ENCODE measurements around the gene FAIM.
A peak's percentile ranks its signal among the peaks of the same experiment; 100 is the strongest.
"Not testable (repeated sequence)": the region's sequence is repeated elsewhere in the genome, so short reads cannot be mapped to it uniquely, and the experiment has no call there.

FAIM gene, protein sequence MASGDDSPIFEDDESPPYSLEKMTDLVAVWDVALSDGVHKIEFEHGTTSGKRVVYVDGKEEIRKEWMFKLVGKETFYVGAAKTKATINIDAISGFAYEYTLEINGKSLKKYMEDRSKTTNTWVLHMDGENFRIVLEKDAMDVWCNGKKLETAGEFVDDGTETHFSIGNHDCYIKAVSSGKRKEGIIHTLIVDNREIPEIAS

DNA sequence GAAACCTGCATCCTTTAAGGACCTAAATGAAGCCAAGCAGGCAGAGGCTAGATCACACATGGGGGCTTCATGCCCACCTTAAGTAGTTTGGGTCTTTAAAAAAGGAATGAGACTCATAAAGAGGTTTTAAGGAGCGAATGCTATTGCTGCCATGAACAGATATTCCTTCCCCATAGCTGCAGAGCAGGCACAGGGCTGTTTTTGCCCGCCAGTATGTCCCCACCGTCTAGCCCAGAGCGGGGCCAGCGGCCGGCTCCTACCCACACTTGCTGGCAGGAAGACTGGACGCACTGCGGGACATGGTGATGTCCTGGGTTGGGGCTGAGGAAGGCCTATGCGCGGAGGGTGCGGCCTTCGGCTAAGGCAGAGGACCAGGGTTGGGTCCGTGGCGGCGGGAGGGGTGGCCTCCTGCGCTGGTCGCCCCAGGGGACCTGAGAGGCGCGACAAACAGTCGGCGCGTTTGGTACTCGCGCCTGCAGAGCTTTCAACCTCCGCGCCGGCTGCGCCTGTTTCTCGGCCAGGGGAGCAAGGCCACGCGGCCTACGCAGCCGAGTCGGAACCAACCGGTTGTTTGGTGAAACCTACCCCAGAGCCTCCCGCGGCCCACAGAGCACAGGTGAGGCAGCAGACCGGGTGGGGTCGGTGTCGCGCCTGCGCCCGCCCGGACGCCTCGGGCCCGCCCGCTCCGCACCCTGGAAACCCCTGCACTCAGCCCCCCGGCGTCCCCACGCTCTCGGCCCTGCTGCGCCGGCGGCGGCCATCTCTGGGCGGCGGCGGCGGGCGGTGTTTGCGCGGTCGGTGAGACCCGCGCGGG, at the start of gene FAIM:
TSS of gene FAIM (plus strand) at position 450 of the 814 bp plus-strand sequence. CDS start 10,956 bp downstream, outside the sequence.
- DNase-seq (ENCODE audit: low read depth in 2 of 2): peak; percentile 42 to 43

DNA sequence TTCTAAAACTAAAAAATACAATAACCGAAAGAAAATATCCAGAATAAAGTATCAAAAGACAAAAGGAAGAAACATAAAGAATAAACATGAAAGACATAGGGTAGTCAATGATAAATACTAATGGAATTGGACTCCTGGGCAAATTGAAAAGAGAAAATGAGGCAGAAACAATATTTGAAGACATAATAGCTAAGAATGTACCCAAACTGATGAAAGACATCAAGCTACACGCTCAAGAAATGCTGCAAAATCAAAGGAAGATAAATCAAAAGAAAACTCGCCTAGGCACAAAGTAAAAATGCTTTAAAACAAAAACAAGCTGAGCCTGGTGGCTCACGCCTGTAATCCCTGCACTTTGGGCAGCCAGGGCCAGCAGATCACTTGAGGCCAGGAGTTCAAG, 49.4 kb upstream of the FAIM start:
- no peak for DNase-seq (ENCODE audit: low read depth in 2 of 2)

DNA sequence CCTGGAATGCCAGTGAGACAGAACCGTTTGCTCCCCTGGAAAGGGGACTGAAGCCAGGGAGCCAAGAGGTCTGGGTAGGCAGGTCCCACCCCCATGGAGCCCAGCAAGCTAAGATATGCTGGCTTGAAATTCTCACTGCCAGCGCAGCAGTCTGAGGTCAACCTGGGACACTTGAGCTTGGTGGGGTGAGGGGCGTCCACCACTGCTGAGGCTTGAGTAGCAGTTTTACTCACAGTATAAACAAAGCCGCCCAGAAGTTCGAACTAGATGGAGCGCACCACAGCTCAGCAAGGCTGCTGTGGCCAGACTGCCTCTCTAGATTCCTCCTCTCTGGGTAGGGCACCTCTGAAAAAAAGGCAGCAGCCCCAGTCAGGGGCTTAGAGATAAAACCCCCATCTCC, 48.1 kb upstream of the FAIM start:
- no peak for DNase-seq (ENCODE audit: low read depth in 2 of 2)

DNA sequence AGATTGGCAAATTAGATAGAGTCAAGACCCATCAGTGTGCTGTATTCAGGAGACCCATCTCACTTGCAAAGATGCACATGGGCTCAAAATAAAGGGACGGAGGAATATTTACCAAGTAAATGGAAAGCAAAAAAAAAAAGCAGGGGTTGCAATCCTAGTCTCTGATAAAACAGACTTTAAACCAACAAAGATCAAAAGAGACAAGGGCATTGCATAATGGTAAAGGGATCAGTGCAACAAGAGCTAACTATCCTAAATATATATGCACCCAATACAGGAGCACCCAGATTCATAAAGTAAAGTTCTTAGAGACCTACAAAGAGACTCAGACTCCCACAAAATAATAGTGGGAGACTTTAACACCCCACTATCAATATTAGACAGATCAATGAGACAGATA, 45.7 kb upstream of the FAIM start:
- DNase-seq (ENCODE audit: low read depth in 2 of 2): not testable (repeated sequence)

DNA sequence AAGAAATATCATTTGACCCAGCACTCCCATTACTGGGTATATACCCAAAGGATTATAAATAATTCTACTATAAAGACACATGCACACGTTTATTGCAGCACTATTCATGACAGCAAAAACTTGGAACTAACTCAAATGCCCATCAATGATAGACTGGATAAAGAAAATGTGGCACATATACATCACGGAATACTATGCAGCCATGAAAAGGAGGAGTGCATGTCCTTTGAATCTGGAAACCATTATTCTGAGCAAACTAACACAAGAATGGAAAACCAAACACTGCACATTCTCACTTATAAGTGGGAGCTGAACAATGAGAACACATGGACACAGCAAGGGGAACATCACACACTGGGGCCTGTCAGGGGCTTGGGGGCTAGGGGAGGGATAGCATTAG, 42.3 kb upstream of the FAIM start:
- DNase-seq (ENCODE audit: low read depth in 2 of 2): not testable (repeated sequence)

DNA sequence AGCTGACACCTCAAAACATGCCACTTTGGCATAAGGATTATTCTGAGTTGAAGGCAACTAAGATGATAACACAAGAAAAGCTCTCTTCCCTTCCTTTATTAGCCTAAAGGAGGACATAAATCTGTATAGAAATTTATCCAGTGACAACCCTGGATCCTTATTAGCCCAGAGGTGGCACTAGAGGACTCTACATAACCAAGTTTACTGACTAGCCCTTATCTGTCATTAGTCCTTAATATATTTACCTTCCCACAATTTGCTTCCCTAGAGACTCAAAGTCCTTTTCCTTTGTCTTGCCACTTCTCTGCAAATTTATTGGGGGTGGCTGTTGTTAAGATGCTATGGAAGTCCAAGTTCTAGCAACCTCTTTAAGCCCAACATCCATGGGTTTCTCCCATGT, 41.2 kb upstream of the FAIM start:
- no peak for DNase-seq (ENCODE audit: low read depth in 2 of 2)

DNA sequence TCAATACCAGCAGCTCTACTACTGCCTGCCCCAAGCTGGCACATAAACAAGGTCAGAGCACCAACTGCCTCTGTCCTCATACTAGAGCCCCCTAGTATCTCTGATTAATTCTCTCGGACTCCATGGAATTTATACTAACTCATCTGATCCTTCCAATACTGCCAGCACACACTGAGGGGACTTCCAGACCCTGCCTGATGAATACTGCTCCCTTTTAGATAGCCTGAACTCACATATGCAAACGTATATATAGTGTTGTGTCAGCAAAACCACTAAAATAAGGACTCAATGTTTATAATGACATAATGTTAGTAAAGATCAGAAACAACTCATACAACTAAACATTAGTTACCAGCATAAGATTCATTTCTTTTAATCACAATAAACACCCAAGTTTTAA, 39.5 kb upstream of the FAIM start:
- DNase-seq (ENCODE audit: low read depth in 2 of 2): no peak

DNA sequence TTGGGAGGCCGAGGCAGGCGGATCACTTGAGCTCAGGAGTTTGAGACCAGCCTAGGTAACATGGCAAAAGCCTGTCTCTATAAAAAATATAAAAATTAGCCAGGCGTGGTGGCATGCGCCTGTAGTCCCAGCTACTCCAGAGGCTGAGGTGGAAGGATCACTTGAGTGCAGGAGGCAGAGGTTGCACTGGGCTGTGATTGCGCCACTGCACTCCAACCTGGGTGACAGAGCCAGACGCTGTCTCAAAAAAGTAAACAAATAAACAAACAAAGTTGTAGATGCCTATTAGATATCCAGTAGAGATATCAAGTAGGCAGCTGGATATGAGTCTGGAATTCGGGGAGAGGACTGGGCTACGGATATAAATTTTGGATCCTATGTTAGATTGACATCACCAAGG, 38.9 kb upstream of the FAIM start:
- DNase-seq (ENCODE audit: low read depth in 2 of 2): not testable (repeated sequence)

DNA sequence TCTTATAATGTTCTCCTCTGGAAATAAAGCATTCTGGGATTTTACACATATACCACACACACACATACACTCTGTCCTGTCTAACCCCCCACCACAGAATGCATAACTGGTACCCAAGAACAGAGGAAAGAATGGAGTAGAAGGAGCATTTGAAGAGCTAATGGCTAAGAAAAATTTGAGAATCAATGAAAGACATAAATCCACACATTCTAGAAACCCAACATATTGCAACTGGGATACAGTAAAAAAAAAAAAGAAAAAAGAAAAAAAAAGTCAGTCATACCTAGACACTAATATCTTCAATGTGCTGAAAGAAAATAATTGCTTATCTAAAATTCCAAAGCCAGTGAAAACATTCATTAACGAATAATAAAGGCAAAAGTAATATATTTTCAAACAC, 35.4 kb upstream of the FAIM start:
- no peak for DNase-seq (ENCODE audit: low read depth in 2 of 2)

DNA sequence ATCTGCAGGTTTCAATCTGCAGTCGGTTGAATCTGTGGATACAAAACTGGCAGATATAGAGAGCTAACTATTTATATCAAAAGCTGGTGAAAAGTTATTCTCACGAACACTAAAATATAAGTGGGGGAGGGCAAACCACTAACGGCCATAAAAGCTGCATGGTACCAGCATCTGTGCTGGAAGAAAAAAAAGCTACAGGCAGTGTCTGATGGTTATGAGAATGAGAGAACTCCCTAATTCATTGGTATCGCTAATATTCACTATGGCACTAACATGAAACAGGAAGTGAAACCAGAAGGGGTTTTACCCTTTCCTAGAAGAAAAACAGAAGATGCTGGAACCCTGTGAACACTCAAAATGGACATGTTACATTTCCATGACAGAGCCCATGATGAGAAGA, 30.4 kb upstream of the FAIM start:
- DNase-seq (ENCODE audit: low read depth in 2 of 2): no peak

DNA sequence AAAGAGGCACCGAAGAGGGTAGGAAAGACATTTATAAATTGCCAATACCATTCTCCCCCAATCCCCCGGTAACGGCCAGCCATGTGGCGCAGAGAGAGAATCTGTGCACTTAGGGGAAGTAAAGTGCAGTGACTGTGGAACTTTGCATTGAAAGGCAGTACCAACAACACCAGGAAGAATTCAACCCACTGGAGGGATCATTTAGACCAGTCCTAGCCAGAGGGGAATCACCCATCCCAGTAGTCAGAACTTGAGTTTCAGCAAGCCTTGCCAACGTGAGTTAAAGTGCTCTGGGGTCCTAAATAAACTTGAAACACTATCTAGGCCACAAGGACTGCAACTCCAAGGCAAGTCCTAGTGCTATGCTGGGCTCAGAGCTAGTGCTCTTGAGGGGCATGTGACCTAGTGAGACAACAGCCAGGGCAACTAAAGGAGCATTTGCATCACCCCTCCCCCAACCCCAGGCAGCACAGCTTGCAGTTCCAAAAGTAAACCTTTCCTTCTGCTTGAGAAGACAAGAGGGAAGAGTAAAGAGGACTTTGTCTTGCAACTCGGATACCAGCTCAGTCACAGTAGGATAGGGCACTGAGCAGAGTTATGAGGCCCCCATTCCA, 29.5 kb upstream of the FAIM start:
- no peak for DNase-seq (ENCODE audit: low read depth in 2 of 2)

DNA sequence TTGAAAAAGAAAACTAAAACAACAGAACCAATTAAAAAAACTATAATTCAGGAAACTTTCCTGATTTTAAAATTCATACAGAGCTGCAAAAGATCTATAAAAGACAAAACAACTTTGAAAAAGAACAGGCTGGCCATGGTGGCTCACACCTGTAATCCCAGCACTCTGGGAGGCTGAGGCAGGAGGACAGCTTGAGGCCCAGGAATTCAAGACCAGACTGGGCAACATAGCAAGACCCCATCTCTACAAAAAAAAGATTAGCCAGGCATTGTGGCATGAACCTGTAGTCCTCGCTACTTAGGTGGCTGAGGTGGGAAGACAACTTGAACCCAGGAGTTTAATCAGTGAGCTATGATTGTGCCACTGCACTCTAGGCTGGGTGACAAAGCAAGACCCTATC, 21.2 kb upstream of the FAIM start:
- no peak for DNase-seq (ENCODE audit: low read depth in 2 of 2)

DNA sequence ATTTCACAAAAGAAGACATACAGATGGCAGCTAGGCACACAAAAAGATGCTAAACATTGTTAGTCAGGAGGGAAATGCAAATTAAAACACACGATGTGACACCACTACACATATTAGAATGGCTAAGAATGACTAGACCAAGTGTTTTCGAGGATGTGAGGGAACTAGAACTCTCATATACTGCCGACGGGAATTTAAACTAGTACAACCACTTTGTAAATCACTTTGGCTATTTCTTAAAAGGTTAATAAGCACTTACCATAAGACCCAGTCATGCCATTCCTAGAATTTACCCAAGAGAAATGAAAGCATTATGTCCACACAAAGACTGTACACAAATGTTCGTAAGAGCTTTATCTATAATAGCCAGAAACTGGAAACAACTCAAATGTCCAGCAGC, 20.1 kb upstream of the FAIM start:
- DNase-seq (ENCODE audit: low read depth in 2 of 2): no peak

DNA sequence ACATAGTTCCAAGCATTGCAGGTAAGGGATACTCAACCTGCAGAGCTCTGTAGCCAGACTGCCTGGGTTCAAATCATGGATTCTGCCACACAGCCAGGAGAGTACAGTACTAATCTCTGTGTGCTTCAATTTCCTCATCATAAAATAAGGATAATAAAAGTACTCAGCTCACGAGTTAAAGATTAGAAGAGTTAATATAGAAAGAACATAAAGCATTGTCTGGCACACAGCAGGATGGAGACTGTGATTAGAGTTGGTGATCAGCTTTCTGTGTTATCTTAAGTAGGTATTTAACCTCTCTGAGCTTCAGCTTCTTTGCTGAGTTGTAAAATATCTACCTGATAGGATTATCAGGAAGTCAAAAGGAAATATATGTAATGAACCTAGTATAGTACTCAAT, 17.2 kb upstream of the FAIM start:
- no peak for DNase-seq (ENCODE audit: low read depth in 2 of 2)

DNA sequence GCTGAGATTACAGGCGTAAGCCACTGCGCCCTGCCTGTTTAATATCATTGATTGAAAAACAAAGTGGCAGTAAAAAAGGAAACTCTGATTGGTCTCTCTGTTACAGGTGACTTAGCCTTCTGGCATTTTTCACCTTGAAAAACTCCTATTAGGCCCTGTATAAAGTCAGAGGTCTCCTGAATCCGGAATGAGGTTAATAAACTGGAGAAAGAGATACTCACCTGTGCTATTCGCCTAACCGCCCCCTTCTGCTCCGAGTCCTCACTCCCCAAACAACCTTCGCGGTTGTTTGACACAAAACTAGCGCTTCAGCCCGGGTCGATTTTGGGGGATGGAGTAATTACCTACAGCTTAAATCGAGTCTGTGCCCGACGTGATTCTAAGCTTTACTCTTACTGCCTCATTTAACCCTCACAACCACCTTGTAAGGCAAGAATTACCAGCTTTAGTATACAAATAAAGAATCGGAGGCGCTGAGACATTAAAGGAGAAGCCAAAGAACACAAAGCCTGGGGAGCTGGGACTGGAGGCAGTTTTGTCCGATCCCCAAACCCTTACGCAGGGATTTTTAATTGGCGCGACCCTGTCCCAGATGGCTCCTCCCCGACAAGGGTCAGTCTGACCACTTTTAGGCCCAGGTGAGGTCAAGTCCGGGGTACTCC, 15.0 kb upstream of the FAIM start:
- no peak for DNase-seq (ENCODE audit: low read depth in 2 of 2)

DNA sequence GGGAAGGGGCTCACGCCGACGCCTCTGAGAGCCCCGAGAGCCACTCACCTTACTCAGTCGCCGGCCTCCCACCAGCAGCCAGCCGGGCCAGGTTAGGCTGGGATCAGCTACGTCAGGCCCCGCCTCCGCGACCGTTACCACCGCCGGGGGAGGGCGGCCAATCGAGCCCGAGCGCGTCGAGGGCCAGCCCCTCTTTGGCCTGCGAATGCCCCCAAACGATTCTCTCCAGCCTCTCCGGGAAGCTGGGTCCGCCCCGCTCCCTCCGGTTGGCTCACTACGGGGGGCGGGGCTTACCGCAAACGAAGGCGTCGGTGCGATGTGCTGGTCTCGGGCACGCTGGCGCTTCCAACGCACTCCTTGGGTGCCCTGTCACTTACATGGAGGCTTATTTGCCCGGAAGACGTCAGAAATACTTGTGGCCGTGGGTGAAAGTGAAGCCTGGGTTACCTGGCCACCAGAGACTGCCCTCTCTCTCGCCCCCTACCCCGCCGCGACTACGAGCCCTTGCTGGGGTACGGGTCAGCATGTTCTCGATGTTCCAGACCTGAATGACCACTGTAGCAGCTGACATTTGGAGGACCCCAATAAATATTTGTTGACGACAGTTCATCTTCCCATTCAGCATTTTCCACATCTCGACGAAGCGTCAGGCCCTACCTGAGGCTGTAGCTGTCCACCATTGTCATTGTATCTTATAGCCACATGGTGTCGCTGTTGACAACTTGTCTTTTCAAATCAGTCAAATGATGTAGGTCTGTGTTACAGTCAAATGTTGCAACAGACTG, 14.2 kb upstream of the FAIM start, which contains the start of gene CEP70:
TSS of gene CEP70 (minus strand) at position 111 of the 785 bp plus-strand sequence. CDS start 21,333 bp downstream, outside the sequence.
- DNase-seq (ENCODE audit: low read depth in 2 of 2): peak; percentile 74 to 83

DNA sequence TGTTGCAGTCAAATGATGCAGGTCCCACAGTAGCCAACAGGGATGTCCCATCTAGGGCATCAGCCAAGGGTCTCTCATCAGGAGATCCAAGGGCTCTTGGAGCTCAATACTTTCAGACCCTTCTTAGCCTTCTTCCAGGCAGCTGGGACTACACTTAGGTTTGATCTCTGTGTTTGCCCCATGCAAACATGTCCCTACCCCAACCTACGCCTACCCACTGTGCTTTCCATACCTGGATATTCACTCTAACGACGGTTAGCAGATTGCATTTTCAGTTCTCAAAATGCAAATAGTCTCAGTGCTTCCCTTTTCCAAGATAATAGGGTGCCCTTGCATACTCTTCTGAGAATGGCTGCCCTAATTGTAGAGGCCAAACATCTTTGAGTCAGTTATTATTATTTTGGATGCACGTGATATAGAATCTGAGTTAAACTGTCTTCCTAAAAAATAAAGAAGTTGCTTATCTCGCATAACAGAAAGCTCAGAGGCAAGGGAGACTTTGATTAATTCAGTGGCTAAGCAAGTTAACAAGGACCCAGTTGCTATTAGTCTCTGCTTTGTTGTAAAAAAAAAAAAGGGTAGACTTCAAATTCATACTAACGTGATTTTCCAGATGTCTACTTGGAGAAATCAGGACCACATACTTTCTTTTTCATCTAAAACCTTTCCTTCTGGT, 13.5 kb upstream of the FAIM start:
- DNase-seq (ENCODE audit: low read depth in 2 of 2): no peak

DNA sequence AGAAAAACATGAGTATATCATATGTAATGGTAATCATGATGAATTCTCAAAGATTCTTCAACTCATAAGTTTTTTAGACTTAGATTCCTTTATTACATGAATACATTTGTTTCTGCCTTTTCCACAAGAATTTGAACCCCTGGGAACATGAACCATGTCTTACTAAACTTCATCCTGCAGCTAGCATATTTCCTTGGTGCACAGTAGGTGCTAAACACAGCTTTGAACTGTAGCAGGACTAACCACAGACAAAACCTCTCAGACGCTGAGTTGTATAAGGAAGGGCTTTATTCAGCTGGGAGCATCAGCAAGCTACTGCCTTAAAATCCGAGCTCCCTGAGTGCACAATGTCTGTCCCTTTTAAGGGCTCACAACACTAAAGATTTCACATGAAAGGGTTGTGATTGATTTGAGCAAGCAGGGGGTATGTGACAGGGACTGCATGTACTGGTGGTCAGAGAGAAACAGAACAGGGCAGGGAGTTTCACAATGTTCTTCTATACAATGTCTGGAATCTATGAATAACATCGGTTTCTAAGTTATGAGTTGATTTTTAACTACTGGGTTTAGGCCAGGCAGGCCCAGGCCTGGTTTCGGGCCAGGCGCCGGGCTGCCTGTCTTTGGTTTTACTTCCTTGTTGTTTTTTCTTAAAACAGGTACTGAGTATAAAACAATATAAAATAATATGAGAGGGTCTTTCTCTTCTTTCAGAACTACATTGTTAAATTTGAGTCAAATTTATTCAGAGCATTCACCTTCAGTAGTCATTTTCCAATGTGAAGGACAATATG, 11.2 kb upstream of the FAIM start:
- not testable (repeated sequence) for DNase-seq (ENCODE audit: low read depth in 2 of 2)

DNA sequence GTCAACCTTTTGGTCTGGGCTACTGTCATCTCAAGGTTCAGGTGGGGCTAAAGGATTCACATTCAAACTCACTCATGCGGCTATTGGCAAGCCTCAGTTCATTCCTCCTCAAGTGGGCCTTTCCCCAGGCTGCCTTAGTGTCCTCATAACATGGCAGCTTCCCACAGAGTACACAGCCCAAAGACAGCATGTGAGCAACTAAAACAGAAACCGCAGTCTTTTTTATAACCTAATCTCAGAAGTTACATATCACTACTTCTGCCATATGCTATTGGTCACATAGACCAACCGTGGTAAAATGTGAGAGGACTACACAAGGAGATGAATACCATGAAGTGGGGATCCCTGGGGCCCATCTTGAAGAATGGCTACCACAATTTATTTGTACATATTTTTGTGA, 10.0 kb upstream of the FAIM start:
- DNase-seq (ENCODE audit: low read depth in 2 of 2): no peak

DNA sequence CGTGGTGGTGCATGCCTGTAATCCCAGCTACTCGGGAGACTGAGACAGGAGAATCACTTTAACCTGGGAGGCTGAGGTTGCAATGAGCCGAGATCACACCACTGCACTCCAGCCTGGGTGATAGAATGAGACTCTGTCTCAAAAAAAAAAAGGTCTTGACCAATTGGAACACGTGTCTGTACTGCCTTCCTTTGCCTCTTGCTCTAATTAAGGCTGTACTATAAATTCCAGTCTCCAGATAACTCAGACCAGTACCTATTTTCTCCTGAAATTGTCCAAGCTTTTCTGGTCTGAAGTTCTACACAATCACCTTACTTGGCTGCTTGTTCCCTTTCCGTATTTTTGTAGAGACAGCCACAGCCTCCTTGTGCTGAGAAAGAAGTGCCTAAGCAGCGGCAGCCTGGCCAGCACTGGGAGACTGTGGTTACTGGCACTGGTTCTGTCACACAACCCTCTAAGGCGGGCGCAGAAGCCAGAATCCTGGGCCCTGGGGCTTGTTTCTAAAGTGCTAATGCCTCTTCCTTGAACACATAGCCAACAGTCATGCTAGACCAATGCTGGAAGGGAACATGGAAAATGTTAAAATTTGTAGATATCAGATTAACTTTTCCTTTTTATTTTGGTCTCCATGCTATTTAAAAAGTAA, 8.3 kb upstream of the FAIM start:
- DNase-seq (ENCODE audit: low read depth in 2 of 2): no peak
